Activated T-helper 9 cell treated with anti-CD3 and anti-CD28 coated beads, Interleukin-2, amount 50 U/mL, for 16 hours (primary cell): ENCODE measurements around the gene C1orf174.

Source experiments
- DNase-seq: peaks from one replicate; pipeline ENCODE4 v3.0.0-alpha.2; 2020; ENCODE audit warnings: low read depth

Gene C1orf174

GRCh38 chr1:3909615-3910014 is 9.5 kb upstream of the C1orf174 start:
- DNase-seq = no peak

GRCh38 chr1:3908886-3909517 is 8.9 kb upstream of the C1orf174 start:
- no peak for DNase-seq

GRCh38 chr1:3907621-3908165 is 7.6 kb upstream of the C1orf174 start:
- no peak for DNase-seq

- no peak for DNase-seq
These were observed 7.0 kb upstream of the C1orf174 start for GRCh38 chr1:3907031-3907534.

- DNase-seq = no peak
These were observed 6.6 kb upstream of the C1orf174 start for GRCh38 chr1:3906672-3907020.

GRCh38 chr1:3905953-3906671 is 6.0 kb upstream of the C1orf174 start:
- no peak for DNase-seq

- no peak for DNase-seq
These were observed 5.3 kb upstream of the C1orf174 start for GRCh38 chr1:3905266-3905952.

DNA sequence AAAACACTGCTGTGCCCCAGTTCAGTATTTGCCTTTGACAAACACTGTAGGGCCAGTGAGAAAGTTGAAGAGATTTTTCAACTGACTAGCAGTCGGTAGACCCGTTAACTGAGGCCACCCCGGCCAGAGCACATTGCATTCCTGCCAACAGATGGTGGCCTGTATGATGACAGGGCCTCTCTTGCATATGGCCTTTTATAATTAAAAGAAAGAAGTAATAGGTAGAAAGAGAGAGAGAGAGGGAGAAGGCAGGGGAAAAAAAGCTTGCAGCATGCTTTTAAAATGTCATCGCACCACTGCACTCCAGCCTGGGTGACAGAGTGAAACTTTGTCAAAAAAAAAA is 4.7 kb upstream of the C1orf174 start:
- DNase-seq = no peak

DNA sequence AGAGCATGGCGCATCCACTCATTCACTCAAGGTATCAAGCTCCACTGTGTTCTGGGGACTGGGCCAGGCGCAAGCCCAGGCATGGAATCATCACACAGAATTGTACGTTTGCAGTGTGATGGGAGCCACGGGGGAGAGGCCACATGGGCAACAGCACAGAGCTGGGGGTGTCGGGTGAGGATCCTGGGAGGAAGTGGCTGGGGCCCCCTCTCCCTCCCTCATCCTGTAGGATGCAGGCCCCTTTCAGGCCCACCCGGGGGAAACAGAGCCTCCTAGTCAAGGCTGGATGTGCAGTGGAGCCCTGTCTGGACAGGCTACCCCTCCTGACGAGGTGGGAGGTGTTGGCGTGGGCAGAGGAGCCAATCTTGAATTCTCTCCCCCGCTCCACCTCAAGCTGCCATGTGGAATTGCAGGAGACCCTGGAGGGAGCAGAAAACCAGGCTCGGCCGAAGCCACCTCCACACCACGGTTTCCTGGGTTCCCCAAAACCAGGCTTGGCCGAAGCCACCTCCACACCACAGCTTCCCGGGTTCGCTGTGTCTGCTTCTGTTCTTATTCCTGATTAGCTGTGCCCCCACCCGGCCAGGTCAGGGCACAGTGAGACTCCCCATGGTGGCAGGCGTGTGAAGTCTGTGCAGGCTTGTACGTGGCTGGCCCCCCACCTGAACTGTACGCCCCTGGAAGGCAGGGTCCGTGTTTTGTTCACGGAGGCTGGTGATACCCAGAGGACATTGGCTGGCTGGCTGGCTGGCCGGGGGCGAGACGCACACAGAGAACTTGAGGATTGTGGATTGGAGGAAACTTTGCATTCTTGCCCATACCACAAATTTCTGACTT is 4.2 kb upstream of the C1orf174 start:
- DNase-seq = no peak

DNA sequence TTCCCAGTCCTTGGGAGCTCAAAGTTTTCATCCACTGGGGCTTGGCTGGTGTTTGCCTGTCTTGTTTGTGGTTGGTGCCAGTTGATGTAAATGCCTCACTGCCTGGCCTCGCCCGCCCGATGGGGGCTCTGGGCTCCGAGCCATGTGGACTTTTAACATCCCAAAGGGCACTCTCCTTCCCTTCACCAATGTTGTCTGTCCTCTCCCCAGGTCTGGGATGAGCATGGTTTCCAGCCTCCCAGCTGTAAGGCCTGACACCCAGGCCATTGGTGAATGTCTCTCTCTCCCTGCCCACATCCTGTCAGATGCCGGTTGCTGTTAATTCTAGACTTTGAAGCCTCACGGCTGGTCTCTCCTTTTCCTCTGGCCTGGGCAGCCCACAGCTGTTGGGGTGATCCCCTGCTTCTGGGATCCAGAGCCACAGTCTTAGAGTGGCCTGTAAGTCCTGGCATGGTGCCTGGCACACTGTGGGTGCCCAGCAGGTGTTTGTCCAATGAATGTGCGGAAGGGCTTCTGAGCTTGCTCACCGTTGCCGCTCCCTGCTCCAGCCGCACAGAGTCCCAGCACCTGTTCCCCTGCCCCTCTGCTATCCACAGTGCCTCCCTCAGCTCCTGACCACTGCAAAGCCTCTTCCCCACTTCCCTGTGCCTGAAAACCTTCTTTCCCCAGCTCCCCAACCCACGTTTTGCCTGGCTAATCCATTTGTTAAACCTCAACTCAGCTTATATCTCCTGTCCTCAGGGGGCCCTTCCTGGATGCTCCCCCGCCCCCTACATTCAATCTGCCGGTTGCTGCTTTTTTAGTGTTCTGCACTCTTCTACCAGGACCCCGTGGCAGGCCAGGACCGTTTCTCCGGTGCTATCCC is 3.3 kb upstream of the C1orf174 start:
- no peak for DNase-seq

GRCh38 chr1:3902571-3903091 is 2.6 kb upstream of the C1orf174 start:
- no peak for DNase-seq

DNA sequence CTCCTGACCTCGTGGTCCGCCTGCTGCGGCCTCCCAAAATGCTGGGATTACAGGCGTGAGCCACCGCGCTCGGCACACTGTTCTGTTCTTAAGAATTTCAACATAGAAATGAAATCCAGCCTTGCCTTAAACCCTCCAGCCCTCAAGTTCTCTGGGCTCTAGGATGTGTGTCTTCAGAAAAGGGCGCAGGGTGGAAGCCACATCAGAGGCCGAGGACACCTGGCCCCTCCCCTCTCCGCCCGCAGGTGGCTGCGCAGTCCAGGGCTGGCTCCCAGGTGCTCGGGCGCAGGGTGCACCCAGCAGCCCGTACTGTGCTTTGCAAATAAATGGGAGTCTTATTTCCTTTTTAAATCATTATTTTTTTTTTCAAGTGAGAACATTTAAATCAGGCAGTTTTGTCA is 2.0 kb upstream of the C1orf174 start:
- no peak for DNase-seq

- peak; percentile 79 for DNase-seq
These were observed 977 bp upstream of the C1orf174 start for GRCh38 chr1:3900969-3901529.

DNA sequence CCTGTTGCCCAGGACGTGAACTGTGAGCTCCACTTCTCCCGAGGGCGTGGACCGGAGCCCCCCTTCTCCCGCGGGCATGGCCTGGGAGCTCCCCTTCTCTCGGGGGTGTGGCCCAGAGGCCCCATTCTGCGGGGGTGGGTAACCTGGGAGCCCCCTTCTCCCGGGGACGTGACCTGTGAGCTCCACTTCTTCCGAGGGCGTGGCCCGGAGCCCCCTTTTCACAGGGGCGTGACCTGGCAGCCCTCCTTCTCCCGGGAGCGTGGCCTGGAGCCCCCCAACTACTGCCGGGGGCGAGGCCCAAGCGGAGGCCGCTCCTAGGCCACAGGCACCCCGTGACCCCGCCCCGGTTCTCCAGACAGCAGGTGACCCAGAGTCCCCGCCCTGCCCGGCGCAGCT is 320 bp downstream of the C1orf174 start:
- no peak for DNase-seq

DNA sequence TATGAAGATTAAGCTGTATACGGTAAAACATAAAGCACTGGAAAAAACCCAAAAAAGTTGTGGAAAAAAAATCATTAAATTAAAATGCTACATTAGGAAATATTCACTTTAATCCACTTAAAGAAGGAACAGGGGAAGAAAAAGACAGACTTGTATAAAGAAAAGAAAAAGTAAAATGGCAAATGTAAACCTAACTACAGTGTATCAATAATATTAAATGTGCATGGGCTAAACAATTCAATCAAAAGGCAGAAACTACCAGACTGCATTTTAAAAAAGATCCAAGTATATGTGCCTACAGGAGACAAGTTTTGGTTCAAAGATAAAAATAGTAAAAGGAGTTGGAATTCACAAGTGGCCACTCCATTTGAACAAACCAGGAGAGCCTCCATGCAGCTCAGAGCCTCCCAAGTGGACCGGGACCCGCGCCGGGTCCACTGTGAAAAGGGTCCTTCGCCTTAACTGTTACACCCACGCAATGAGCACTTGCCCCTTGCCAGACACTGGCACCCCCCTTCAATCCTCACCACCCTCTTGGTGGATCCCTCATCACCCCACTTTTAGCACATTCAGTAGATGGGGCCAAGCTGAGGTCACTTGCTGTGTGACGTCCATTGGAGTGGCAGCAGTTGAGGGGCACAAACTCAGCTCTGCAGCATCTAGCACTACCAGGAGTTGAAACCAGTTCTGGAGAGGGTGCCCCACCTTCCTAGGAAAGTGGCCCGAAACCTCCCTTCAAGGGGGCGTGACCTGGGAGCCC is 898 bp downstream of the C1orf174 start:
- DNase-seq = no peak

- no peak for DNase-seq
These were observed 1.7 kb downstream of the C1orf174 start for GRCh38 chr1:3898475-3898735.

GRCh38 chr1:3896396-3897000 is 3.6 kb downstream of the C1orf174 start:
- no peak for DNase-seq

DNA sequence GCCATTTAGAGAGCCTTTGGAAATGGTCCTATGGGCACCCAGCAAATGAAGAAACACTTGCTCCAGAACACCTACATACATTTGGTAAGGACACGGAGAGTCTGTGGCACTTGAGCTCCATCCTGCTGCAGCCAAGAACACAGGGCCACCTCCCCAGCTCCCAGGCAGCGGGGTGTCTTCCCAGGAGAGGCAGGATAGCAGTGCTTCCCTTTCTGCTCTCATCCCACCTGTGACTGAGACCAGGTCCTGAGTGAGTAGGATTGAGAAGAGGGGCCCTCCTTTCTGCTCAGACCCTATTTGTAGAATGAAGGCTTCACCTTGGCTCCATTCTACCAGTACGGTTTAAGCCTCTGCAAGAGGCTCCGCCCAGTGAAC is 4.1 kb downstream of the C1orf174 start:
- DNase-seq = no peak

DNA sequence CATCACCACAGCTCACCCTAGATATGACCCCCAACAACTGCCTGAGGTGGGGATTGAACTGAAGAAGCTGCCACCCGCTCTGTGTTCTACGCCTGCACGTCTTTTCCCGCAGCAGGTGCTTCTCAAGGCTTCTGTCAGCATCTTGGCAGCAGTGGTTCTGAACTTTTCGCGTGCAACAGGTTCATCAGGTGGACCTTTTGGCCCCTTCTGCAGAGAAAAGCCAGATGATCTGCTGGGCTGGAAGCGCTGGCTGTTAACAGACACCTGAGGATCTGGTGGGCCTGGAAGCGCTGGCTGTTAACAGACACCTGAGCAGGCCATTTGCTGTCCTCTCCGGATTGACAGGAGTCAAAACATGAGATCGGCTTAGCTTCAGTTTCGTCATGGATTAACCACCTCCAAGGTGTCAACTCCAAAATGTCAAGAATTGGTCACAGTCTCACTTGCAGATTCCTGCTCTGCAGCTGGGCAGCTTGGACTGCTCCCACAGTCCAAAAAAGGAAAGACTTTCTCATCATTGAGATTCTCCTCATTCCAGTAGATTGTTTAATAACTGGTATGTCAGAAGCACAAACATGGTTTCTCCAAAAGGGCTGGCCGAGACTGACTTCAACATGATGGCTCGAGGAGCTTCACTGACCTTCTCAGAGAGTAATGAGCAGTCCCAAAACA is 4.7 kb downstream of the C1orf174 start:
- no peak for DNase-seq
